GM12874 (cell line): Measurements from ENCODE around the gene FAM83G.

Experiments used
- TF ChIP-seq, protein P1 (sequence below): IDR thresholded peaks from 2 replicates; pipeline ENCODE4 v1.5.1; 2011; ENCODE audit warnings: low read depth, mild to moderate bottlenecking, control low read depth, low read length, moderate library complexity; ENCODE audit not compliant: insufficient read depth

Gene FAM83G

DNA sequence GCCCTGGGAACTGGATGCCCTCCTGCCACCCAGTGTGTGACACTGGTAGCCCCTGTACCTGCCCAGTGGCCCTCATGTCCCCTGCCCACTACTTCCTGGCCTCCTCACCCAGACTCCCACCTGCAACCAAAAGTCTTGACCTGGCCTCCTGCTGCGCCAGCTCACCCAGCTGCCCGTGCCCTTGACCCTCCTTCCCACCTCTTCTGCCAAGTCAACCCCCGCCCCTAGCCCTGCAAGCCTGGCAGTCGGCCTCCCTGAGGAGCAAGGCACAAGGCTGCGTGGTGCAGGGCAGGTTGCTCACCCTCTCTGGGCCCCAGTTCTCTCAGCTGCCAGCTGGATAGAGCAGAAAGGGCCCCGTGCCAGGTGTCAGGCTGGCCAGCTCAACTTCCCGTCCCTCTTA lies 12.3 kb upstream of the FAM83G start:
- TF ChIP-seq, protein P1, sequence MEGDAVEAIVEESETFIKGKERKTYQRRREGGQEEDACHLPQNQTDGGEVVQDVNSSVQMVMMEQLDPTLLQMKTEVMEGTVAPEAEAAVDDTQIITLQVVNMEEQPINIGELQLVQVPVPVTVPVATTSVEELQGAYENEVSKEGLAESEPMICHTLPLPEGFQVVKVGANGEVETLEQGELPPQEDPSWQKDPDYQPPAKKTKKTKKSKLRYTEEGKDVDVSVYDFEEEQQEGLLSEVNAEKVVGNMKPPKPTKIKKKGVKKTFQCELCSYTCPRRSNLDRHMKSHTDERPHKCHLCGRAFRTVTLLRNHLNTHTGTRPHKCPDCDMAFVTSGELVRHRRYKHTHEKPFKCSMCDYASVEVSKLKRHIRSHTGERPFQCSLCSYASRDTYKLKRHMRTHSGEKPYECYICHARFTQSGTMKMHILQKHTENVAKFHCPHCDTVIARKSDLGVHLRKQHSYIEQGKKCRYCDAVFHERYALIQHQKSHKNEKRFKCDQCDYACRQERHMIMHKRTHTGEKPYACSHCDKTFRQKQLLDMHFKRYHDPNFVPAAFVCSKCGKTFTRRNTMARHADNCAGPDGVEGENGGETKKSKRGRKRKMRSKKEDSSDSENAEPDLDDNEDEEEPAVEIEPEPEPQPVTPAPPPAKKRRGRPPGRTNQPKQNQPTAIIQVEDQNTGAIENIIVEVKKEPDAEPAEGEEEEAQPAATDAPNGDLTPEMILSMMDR: no peak

DNA sequence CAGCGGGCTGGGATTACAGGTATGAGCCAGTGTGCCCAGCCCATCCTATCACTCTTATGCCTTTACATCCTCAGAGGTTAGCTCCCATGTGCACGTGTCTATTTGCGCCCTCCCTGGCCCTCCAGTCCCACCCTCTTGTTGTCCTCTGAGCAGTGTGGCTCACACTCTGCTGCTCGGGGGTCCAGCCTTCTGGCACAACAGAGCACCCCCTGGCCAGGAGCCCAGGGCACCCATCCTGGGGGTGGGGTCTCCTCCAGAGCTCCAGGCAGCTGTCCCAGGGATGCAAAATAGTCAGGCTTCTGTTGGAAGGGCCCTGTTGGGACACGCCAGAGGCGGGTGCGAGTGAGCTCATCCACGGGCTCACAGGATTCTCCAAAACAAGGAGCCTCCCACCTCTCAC lies 11.7 kb upstream of the FAM83G start:
- TF ChIP-seq, protein P1: no peak

DNA sequence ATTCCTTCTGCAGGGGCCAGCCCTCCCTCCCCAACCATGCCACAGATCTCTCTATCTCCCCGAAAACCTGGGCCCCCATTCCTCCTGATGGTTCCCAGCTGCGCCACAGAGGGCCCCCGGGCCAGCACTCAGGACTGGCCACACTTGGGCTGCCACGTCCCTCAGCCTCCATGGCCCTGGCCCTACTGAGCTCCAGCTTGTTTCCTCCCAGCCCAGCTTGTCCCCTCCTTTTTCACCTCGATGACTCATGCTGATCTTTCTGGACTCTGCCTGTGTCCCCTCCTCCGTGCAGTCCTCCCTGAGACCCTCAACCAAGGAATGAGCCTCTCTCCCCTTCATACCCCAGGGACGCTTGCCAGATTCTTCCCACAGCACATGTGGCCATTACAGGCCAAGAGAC lies 10.9 kb upstream of the FAM83G start:
- TF ChIP-seq, protein P1: no peak

DNA sequence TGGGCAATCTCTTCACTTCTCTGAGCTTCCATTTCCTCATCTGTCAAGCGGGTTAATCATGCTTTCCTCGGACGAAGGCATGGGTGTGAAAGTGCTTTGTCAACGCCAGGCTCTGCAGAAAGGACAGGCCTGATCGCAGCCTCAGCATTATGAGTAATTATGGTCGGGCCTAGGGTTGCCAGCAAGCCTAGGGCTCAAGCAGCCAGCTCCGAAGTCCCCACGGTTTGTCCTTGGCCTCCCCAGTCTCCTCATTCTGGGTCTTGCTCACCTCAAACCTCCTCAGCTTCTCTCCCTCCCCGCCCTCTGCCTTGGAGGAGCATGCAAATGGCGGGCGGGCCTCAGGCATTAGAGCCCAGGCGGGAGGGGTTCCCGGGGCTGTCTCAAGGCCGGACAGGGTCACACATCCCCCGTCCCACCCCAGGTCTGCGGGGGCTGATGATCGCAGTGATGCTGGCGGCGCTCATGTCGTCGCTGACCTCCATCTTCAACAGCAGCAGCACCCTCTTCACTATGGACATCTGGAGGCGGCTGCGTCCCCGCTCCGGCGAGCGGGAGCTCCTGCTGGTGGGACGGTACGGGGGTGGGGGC lies 10.2 kb upstream of the FAM83G start:
- TF ChIP-seq, protein P1: no peak

DNA sequence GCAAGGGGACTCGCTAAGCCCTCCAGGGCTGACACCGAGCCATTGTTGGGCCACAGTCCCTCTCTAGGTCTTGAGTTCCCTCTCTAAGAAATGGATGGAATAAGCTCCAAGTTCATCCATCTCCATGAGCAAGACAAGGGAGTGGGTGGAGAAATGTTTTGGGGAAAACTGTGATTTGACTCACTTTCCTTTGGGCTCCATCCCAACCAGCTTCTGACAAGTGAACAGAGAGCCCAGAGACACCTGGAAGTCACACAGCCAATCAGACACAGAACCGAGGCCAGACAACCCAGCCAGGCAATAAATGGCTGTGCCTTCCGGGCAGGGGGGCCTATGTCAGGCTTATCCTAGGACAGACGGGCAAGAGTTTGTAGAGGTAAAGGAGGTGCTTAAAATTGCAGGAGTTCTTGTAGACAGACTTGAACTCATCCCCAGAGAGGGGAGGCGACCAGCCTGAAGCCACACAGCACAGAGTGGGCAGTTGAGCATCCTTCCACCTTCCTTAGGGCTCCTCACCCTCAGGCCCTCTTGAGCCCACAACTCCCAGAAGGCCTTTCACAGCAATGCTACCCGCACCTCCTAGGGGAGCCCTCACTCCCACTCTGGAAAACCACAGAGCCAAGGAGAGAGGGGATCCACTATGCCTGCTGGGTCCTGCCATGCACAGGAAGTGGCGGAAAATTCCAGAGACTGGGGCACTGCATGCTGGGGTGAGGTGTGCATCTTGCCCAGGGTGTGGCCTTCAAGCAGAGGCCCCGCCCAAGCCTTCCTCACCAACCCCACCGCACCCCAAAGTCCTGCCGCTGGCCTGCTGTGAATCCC lies 9.5 kb upstream of the FAM83G start:
- TF ChIP-seq, protein P1: no peak

DNA sequence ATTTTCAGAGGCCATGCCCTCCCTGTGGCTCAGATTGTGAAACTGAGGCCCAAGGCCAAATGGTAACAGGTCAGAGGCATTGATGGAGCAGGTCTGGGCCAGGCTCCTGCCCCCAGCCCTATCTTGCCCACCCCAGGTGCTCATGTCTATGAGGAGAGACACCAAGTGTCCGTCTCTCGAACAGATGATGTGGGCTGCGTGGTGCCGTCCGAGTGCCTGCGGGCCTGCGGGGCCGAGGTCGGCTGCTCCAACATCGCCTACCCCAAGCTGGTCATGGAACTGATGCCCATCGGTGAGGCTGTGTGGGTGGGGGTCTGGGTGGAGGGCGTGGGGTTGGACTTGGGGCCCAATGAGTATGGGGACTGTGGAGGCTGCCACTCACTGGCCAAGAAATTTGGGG lies 8.7 kb upstream of the FAM83G start:
- TF ChIP-seq, protein P1: no peak

DNA sequence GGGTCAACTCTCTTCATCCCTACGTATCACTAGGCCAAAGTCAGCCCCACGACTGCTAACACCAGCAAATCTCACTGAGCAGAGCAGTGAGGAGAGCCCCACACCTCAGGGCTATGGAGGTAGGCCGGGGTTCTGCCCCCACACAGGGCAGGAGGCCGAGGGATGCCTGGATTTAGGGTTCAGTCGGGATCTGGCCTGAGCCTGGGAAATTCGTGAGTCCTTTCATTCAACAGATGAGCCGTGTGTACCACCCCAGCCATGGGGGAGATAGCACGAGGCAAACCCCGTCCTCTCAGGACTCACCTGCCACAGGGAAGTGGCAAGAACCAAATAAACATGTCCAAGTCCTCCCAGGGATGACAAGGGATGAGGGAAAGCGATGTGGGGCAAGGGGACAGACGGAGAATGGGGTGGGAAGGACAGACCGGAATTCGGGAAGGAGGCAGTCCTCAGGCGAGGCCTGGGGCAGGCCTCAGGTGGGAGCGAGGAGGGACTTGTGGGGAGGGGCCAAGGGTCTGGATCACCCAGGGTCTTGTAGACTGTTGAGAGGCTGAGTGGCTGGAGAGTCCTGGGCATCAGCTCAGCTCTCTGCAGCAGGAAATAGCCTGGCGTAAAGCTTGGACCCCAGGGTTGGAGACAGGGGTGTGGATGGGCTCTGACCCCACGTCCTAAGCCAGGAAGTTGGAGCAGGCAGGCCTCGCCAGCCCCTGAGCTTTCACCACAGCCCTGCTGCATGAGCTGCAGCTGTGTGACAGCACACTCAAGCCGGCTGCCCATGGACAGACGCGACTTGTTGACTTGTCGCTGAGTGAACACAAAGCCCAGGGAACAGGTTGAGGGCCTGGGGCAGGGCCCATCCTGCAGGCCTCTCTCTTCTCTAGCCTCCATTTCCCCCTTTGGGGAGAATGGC lies 7.9 kb upstream of the FAM83G start:
- TF ChIP-seq, protein P1: no peak
